ENCODE data around the gene REN. TPM values are rescaled to one million over a fixed set of nuclear protein-coding genes. Genes with fewer than 3 reads are reported as not detected.

REN gene
- total and polyA plus RNA-seq, 9 of the 15 experiments (the other 6 are each of a cell fraction or from before 2014, with no cell fraction given), result 1.7 to 9.9 (median 3.1) TPM

DNA sequence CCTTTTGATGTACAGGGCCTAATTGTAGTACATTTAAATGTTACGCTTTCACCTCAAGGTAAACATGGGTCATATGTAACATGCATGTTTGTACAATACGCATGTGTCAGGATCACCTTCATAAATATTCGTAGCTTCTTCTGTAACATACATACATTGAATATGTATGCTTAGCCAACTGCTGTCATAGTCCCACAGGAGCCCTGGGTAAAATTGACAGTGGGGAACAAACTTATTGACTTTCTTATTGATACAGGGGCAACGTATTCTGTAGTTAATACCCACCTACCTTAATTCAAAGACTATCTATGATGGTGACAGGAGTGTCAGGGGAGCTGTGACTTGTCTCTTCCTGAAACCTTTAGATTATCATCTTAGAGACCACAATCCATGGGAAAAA lies 3.7 kb upstream of the REN start:
- in situ Hi-C loops (cut with MboI) (loop anchor here (10.0 kb wide), 1 partner anchor 335 kb away; no protein-coding TSS in a partner anchor), intact Hi-C loops (cut with micrococcal nuclease) (no loop called here)
- Histone ChIP-seq H3K9me3 (replicated peaks; ENCODE audit: control insufficient read depth, insufficient read depth, low read depth, low read length) (0 out of 2 replicates have a peak, but pooled peaks cover 5% of the 10 kb centered on the region), H4K20me1 (replicated peaks; ENCODE audit: control insufficient read depth, insufficient read depth, low read length) (no peaks in the 10 kb centered on the region), H3K79me2 (ENCODE audit: control insufficient read depth, insufficient read depth, low read length) (no peaks in the 10 kb centered on the region), H3K9ac (ENCODE audit: insufficient read depth in 1 of 2, low read depth in 2 of 2, low read length in 2 of 2) (no peak overlapping the region), H3K4me1 (replicated peaks in 1 of 2; ENCODE audit: control insufficient read depth in 2 of 2, insufficient read depth in 2 of 2, low read length in 2 of 2) (no peaks in the 10 kb centered on the region; a peak in 1 of 5 replicates), H3K27me3 (ENCODE audit: control insufficient read depth in 2 of 2, insufficient read depth in 2 of 2, low read length in 2 of 2) (peaks cover under 1 to 6% of the 10 kb centered on the region in 2 experiments; a peak in 3 of 5 replicates), H2AFZ (ENCODE audit: low read depth, low read length) (no peak overlapping the region), H3K9me1 (ENCODE audit: control insufficient read depth, insufficient read depth, low read length) (no peaks in the 10 kb centered on the region), H3K4me2 (ENCODE audit: insufficient read depth, low read length) (no peak overlapping the region), H3K27ac (ENCODE audit: extremely low read depth, low read depth, low read length) (no peak overlapping the region), H3K4me3 (no peak overlapping the region), H3K36me3 (ENCODE audit: control insufficient read depth, insufficient read depth, low read length) (no peaks in the 10 kb centered on the region)
- ChIA-PET CTCF (ENCODE audit: low intra/inter-chr PET ratio) (no interaction called here), POLR2A (no interaction called here)
- FAIRE-seq (no peak), ATAC-seq (no peak), DNase-seq (ENCODE audit: extremely low read depth in 1 of 4, low spot score in 3 of 4) (no peak)
- TF ChIP-seq CBX5 (IDR thresholded peaks at IDR 0.05; ENCODE audit: borderline replicate concordance, low read depth) (peak; percentile 80; the same call in 1 of the 2 replicates), CBX3 (IDR thresholded peaks at IDR 0.05; ENCODE audit: borderline replicate concordance in 1 of 2, low read length in 2 of 2) (peak in 1 of 2 experiments; percentile 85; a peak in 2 of 3 replicates), FOXA3 (CRISPR knock-in tag; conservative IDR thresholded peaks at IDR 0.05 in 1 of 2, IDR thresholded peaks at IDR 0.05 in 1 of 2) (peak in 1 of 2 experiments; percentile 39; a peak in 1 of 4 replicates), CBX1 (IDR thresholded peaks at IDR 0.05; ENCODE audit: low read depth) (0 out of 2 replicates have a peak, but pooled peaks have one; percentile 45), ZNF445 (CRISPR knock-in tag; IDR thresholded peaks at IDR 0.05; ENCODE audit: low read depth) (peak; percentile 68; the same call in 1 of the 2 replicates), LCOR (CRISPR knock-in tag; IDR thresholded peaks at IDR 0.05) (no peak), ZNF143 (CRISPR knock-in tag; IDR thresholded peaks at IDR 0.05) (no peak), U2AF2 (optimal IDR thresholded peaks at IDR 0.05; ENCODE audit: low read depth, low read length) (no peak), MAFG (tag; conservative IDR thresholded peaks at IDR 0.05) (no peak), TRIM28 (IDR thresholded peaks at IDR 0.05) (peak; percentile 89; the same call in 1 of the 2 replicates), SMC3 (conservative IDR thresholded peaks at IDR 0.05; ENCODE audit: insufficient read depth, low read depth, low read length) (no peak)
- TF ChIP-seq, protein P1, sequence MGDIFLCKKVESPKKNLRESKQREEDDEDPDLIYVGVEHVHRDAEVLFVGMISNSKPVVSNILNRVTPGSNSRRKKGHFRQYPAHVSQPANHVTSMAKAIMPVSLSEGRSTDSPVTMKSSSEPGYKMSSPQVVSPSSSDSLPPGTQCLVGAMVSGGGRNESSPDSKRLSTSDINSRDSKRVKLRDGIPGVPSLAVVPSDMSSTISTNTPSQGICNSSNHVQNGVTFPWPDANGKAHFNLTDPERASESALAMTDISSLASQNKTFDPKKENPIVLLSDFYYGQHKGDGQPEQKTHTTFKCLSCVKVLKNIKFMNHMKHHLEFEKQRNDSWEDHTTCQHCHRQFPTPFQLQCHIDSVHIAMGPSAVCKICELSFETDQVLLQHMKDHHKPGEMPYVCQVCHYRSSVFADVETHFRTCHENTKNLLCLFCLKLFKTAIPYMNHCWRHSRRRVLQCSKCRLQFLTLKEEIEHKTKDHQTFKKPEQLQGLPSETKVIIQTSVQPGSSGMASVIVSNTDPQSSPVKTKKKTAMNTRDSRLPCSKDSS (IDR thresholded peaks at IDR 0.05; ENCODE audit: low read depth, partially characterized antibody), result peak; percentile 86
- TF ChIP-seq, protein P2, sequence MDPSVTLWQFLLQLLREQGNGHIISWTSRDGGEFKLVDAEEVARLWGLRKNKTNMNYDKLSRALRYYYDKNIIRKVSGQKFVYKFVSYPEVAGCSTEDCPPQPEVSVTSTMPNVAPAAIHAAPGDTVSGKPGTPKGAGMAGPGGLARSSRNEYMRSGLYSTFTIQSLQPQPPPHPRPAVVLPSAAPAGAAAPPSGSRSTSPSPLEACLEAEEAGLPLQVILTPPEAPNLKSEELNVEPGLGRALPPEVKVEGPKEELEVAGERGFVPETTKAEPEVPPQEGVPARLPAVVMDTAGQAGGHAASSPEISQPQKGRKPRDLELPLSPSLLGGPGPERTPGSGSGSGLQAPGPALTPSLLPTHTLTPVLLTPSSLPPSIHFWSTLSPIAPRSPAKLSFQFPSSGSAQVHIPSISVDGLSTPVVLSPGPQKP (CRISPR knock-in tag; IDR thresholded peaks at IDR 0.05), result no peak
- 19% methylated on average over 4 of the region's 4 CpGs for WGBS (ENCODE audit: insufficient coverage, low coverage, missing lambda C conversion rate)
- BruUV-seq (replicated peaks), result no TSS peak

Measured in K562 (cell line).